T-cell (primary cell): ENCODE data around the gene CROCC2. TPM values are rescaled to one million over a fixed set of nuclear protein-coding genes. Genes with fewer than 3 reads are reported as not detected.
A peak's percentile ranks its signal among the peaks of the same experiment; 100 is the strongest.

Source experiments
- ATAC-seq, 4 experiments: fragments of 200-7000 bp in 3 of 4; fragments of 150-1000 bp in 1 of 4; cut with Tn5 transposase; replicated peaks in 1 of 4; 1 replicate in 3 of 4; 2 replicates in 1 of 4; pipeline ENCODE4 v1.10.0; 2021; ENCODE audit warnings: moderate library complexity in 3 of 4, mild to moderate bottlenecking in 2 of 4, moderate number of reproducible peaks in 1 of 4
- CTCF ChIA-PET, 2 donors: fragments of 300-600 bp; sonication (Branson Sonifier 250); formaldehyde crosslinking; loops; one replicate each; lab custom pipeline; 2022; ENCODE audit warnings: antibody characterized with exemption in 2 of 2; lab: Charles Lee
- POLR2A ChIA-PET, 2 donors: fragments of 300-600 bp; sonication (Branson Sonifier 250); formaldehyde crosslinking; loops; one replicate each; lab custom pipeline; 2022; ENCODE audit warnings: antibody characterized with exemption in 2 of 2; lab: Charles Lee
- DNase-seq, 35 experiments: peaks; one replicate each; pipeline versions ENCODE4 v3.0.0 to v3.0.0-alpha.2; 2013 to 2023
- H3K27ac ChIP-seq: one replicate; pipeline ENCODE4 v1.5.1; 2013; ENCODE audit warnings: low read length
- H3K27me3 ChIP-seq, 2 experiments: replicated peaks in 1 of 2; 1 replicate in 1 of 2; 2 replicates in 1 of 2; pipeline versions ENCODE4 v1.6.1 to v1.7.0; 2013; ENCODE audit warnings: low read length in 1 of 2, mixed read lengths in 1 of 2; ENCODE audit not compliant: control insufficient read depth in 2 of 2, insufficient read depth in 2 of 2; ENCODE audit errors: extremely low read depth in 1 of 2
- H3K36me3 ChIP-seq, 2 donors: 1 replicate in 1 of 2; 2 replicates in 1 of 2; pipeline versions ENCODE4 v1.6.1 to v1.7.0; 2013; ENCODE audit warnings: low read length in 1 of 2; ENCODE audit not compliant: control insufficient read depth in 2 of 2, insufficient read depth in 1 of 2; ENCODE audit errors: extremely low read depth in 1 of 2
- H3K4me1 ChIP-seq, 2 experiments: 1 replicate in 1 of 2; 2 replicates in 1 of 2; pipeline versions ENCODE4 v1.6.1 to v1.7.0; 2013; ENCODE audit warnings: low read length in 2 of 2, mixed read lengths in 1 of 2; ENCODE audit not compliant: insufficient read depth in 2 of 2, control insufficient read depth in 1 of 2; ENCODE audit errors: extremely low read depth in 1 of 2
- H3K4me3 ChIP-seq, 2 donors: 1 replicate in 1 of 2; 2 replicates in 1 of 2; pipeline versions ENCODE4 v1.5.1 to v1.7.0; 2013; ENCODE audit warnings: mild to moderate bottlenecking in 2 of 2, low read length in 1 of 2, moderate library complexity in 1 of 2; ENCODE audit not compliant: control insufficient read depth in 1 of 2; ENCODE audit errors: extremely low read depth in 1 of 2
- H3K9me3 ChIP-seq: 2 replicates; pipeline ENCODE4 v1.7.0; 2013
- H3K27ac Mint-ChIP-seq, 2 donors: one replicate each; pipeline ENCODE4 v1.8.0; 2020 to 2021; ENCODE audit warnings: mild to moderate bottlenecking in 2 of 2, mixed read lengths in 2 of 2
- H3K27me3 Mint-ChIP-seq, 2 donors: one replicate each; pipeline ENCODE4 v1.8.0; 2021 to 2022; ENCODE audit warnings: mixed read lengths in 2 of 2
- H3K36me3 Mint-ChIP-seq: one replicate; pipeline ENCODE4 v1.8.0; 2021; ENCODE audit warnings: mixed read lengths
- H3K4me1 Mint-ChIP-seq, 3 donors: one replicate each; pipeline ENCODE4 v1.8.0; 2020 to 2022; ENCODE audit warnings: mixed read lengths in 3 of 3, mild to moderate bottlenecking in 1 of 3
- H3K4me3 Mint-ChIP-seq, 3 donors: one replicate each; pipeline ENCODE4 v1.8.0; 2020 to 2022; ENCODE audit warnings: mild to moderate bottlenecking in 3 of 3, mixed read lengths in 3 of 3, moderate library complexity in 3 of 3
- H3K9me3 Mint-ChIP-seq, 3 donors: one replicate each; pipeline ENCODE4 v1.8.0; 2020 to 2022; ENCODE audit warnings: mixed read lengths in 3 of 3
- WGBS: methylation state at CpG from one replicate; pipeline ENCODE4 v1.1.5; 2013; ENCODE audit warnings: missing lambda C conversion rate; ENCODE audit not compliant: insufficient coverage; 5-methylcytosine and 5-hydroxymethylcytosine counted together
- total RNA-seq, 35 experiments: library from RNA in 6 of 35; stranded (reverse) in 6 of 35; fragments of 120-200 nt in 1 of 35; gene quantifications; one replicate each; pipeline versions ENCODE4 v1.2.1 to v1.2.4 and lab custom pipeline; 2013 to 2026

The CROCC2 gene
- total RNA-seq, 5 donors from 2014 or later (not counting 1 experiment from before 2014, with no cell fraction given): not detected

- Mint-ChIP-seq H3K36me3 (peaks cover 12% of the 10 kb centered on the region), H3K9me3 (no peaks in the 10 kb centered on the region), H3K4me1 (peaks cover 6 to 46% (median 39%) of the 10 kb centered on the region in 3 donors), H3K27ac (peak overlapping the region; percentile 72 to 94), H3K27me3 (no peaks in the 10 kb centered on the region), H3K4me3 (peak overlapping the region; percentile 72 to 87 (median 81))
- no peak for DNase-seq
- H3K4me3 ChIP-seq: peak overlapping the region; percentile 59 to 67
- no peaks in the 10 kb centered on the region for H3K9me3 ChIP-seq
- no peak overlapping the region for H3K27ac ChIP-seq
- peaks cover 0 to 50% of the 10 kb centered on the region in 2 experiments for H3K4me1 ChIP-seq
- no peaks in the 10 kb centered on the region for H3K36me3 ChIP-seq
- H3K27me3 ChIP-seq: peaks cover 0 to 43% of the 10 kb centered on the region in 2 experiments
- 90% methylated on average over 8 of the region's 9 CpGs for WGBS
- ChIA-PET CTCF (no interaction called here), POLR2A (interaction anchor here in 1 of 2 donors (0.6 kb wide), 1 partner anchor 14 kb away, joined by 7 read pairs; no protein-coding TSS in a partner anchor)
- ATAC-seq: no peak
Observed at GRCh38 chr2:241037498-241037897, 131.4 kb downstream of the CROCC2 start.

DNA sequence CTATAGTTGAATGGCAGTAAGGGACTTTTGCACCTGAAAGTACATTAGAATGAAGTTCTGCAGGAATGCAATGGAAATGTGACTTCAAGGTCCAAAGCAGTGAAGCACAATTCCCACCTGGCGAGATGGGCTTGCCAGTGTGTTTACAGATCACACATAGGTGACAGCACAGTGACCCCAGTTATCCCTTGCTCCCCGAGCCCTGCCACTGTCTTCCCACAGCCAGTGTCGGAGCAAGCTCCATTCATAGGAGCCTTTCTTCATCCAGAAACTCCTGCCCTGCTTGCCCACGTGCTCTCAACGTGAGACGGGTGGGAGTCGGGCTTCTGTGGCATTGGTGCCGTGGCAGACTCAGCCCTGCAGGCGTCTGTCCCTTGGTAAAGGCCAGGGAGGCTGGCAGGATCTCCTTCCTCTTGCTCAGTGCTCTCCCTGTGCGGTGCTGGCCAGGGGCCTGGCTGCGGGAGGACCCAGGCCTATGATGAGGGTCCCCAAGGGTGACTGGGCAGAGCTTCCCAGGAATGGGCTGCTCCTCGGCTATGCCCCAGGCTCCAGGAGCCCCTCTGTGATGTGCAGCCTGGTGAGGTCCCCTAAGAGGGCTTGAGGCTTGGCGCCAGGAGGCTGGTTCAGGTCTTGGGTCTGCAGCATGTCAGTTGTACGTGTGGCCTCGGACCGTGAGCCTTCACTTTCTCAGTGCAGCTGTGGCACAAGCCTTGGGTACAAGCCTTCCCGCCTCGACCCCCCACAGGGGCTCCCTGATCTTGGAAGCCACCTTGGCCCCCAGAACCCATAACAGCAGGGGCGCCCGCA, 132.4 kb downstream of the CROCC2 start:
- Mint-ChIP-seq H3K36me3 (peaks cover 12% of the 10 kb centered on the region), H3K9me3 (no peaks in the 10 kb centered on the region), H3K27me3 (no peaks in the 10 kb centered on the region), H3K27ac (peak overlapping the region; percentile 93 to 94), H3K4me1 (peaks cover 6 to 49% (median 41%) of the 10 kb centered on the region in 3 donors), H3K4me3 (peak overlapping the region; percentile 72 to 87 (median 81))
- CTCF ChIA-PET: no interaction called here
- Histone ChIP-seq H3K9me3 (no peaks in the 10 kb centered on the region), H3K36me3 (no peaks in the 10 kb centered on the region), H3K27me3 (peaks cover 0 to 40% of the 10 kb centered on the region in 2 experiments), H3K4me1 (peaks cover 0 to 50% of the 10 kb centered on the region in 2 experiments), H3K27ac (no peak overlapping the region), H3K4me3 (no peak overlapping the region)
- ATAC-seq: no peak
- DNase-seq: no peak
- WGBS: 87% methylated on average over 17 of the region's 20 CpGs
- POLR2A ChIA-PET: interaction anchor here in 1 of 2 donors (0.5 kb wide), 1 partner anchor 26 kb away, joined by 3 read pairs; no protein-coding TSS in a partner anchor

GRCh38 chr2:241039416-241039815, 133.3 kb downstream of the CROCC2 start:
- no peak overlapping the region for H3K27ac Mint-ChIP-seq
- H3K4me1 Mint-ChIP-seq: peaks cover 6 to 49% (median 41%) of the 10 kb centered on the region in 3 donors
- Histone ChIP-seq H3K4me3 (no peak overlapping the region), H3K4me1 (peaks cover 0 to 50% of the 10 kb centered on the region in 2 experiments), H3K9me3 (no peaks in the 10 kb centered on the region), H3K27ac (no peak overlapping the region), H3K27me3 (peaks cover 0 to 40% of the 10 kb centered on the region in 2 experiments), H3K36me3 (no peaks in the 10 kb centered on the region)
- no peaks in the 10 kb centered on the region for H3K9me3 Mint-ChIP-seq
- POLR2A ChIA-PET: no interaction called here
- H3K4me3 Mint-ChIP-seq: no peak overlapping the region
- CTCF ChIA-PET: no interaction called here
- no peaks in the 10 kb centered on the region for H3K27me3 Mint-ChIP-seq
- ATAC-seq (no peak), DNase-seq (no peak)
- WGBS: 79% methylated on average over 2 of the region's 4 CpGs
- H3K36me3 Mint-ChIP-seq: peaks cover 16% of the 10 kb centered on the region

- peak overlapping the region in 1 of 2 donors; percentile 44 for H3K27ac Mint-ChIP-seq
- H3K27me3 Mint-ChIP-seq: no peaks in the 10 kb centered on the region
- Histone ChIP-seq H3K9me3 (no peaks in the 10 kb centered on the region), H3K27ac (no peak overlapping the region), H3K27me3 (peaks cover 0 to 34% of the 10 kb centered on the region in 2 experiments), H3K36me3 (no peaks in the 10 kb centered on the region), H3K4me3 (no peak overlapping the region), H3K4me1 (peaks cover 0 to 46% of the 10 kb centered on the region in 2 experiments)
- H3K36me3 Mint-ChIP-seq: peaks cover 18% of the 10 kb centered on the region
- H3K4me3 Mint-ChIP-seq: no peak overlapping the region
- CTCF ChIA-PET: no interaction called here
- ATAC-seq (no peak), DNase-seq (peak in 1 of 35 experiments; percentile 8)
- H3K9me3 Mint-ChIP-seq: peaks cover 0 to 4% (median 0%) of the 10 kb centered on the region in 3 donors
- 95% methylated on average over 8 of the region's 13 CpGs for WGBS
- POLR2A ChIA-PET: no interaction called here
- H3K4me1 Mint-ChIP-seq: peaks cover 6 to 47% (median 41%) of the 10 kb centered on the region in 3 donors
Observed at GRCh38 chr2:241040081-241040803, 134.1 kb downstream of the CROCC2 start.

- ChIA-PET POLR2A (no interaction called here), CTCF (no interaction called here)
- Mint-ChIP-seq H3K4me3 (no peak overlapping the region), H3K27me3 (no peaks in the 10 kb centered on the region), H3K27ac (peak overlapping the region; percentile 24 to 72), H3K36me3 (peaks cover 23% of the 10 kb centered on the region), H3K9me3 (peaks cover 0 to 6% (median 0%) of the 10 kb centered on the region in 3 donors), H3K4me1 (peaks cover 6 to 44% (median 39%) of the 10 kb centered on the region in 3 donors)
- no peak overlapping the region for H3K4me3 ChIP-seq
- H3K27ac ChIP-seq: no peak overlapping the region
- no peaks in the 10 kb centered on the region for H3K36me3 ChIP-seq
- peak in 1 of 4 experiments; percentile 50 for ATAC-seq
- 49% methylated on average over 5 of the region's 5 CpGs for WGBS
- H3K9me3 ChIP-seq: no peaks in the 10 kb centered on the region
- peaks cover 0 to 36% of the 10 kb centered on the region in 2 experiments for H3K4me1 ChIP-seq
- H3K27me3 ChIP-seq: peaks cover 0 to 26% of the 10 kb centered on the region in 2 experiments
- peak in 1 of 35 experiments; percentile 37 for DNase-seq
Observed at GRCh38 chr2:241041589-241042158, 135.5 kb downstream of the CROCC2 start.
